ENCODE data around the gene AMBP. TPM values are rescaled to one million over a fixed set of nuclear protein-coding genes. Genes with fewer than 3 reads are reported as not detected.

AMBP gene
- total RNA-seq, 2 experiments from 2014 or later = not detected

- no peak overlapping the region for H3K4me3 Mint-ChIP-seq
- no peaks in the 10 kb centered on the region for H3K4me1 ChIP-seq (ENCODE audit: insufficient read depth, low read length)
- H3K27me3 ChIP-seq (ENCODE audit: control insufficient read depth in 1 of 2, insufficient read depth in 2 of 2, low read length in 2 of 2) = peaks cover 0 to 11% of the 10 kb centered on the region in 2 experiments
- no peaks in the 10 kb centered on the region for H3K36me3 Mint-ChIP-seq (ENCODE audit: low read depth)
- no peak overlapping the region for H3K4me3 ChIP-seq (ENCODE audit: low read length)
- H3K36me3 ChIP-seq (ENCODE audit: insufficient read depth, low read length) = no peaks in the 10 kb centered on the region
- H3K27ac Mint-ChIP-seq = no peak overlapping the region
- DNase-seq (no peak), ATAC-seq (ENCODE audit: poor library complexity) (no peak)
- peaks cover 0 to 5% of the 10 kb centered on the region in 2 experiments for H3K9me3 ChIP-seq (ENCODE audit: control insufficient read depth in 1 of 2, insufficient read depth in 1 of 2, low read length in 2 of 2)
- H3K4me1 Mint-ChIP-seq (ENCODE audit: low read depth) = no peaks in the 10 kb centered on the region
- ChIA-PET CTCF (no interaction called here), POLR2A (no interaction called here)
- H3K27me3 Mint-ChIP-seq = peaks cover 28% of the 10 kb centered on the region
- H3K27ac ChIP-seq (ENCODE audit: low read depth in 1 of 2, low read length in 2 of 2) = no peak overlapping the region
- H3K9me3 Mint-ChIP-seq = no peaks in the 10 kb centered on the region
- intact Hi-C loops (cut with DNase I, micrococcal nuclease) = no loop called here
- TF ChIP-seq CTCF (IDR thresholded peaks at IDR 0.05) = no peak
Measured at GRCh38 chr9:114119242-114120191, 41.4 kb upstream of the AMBP start.

- Mint-ChIP-seq H3K27ac (no peak overlapping the region), H3K4me1 (ENCODE audit: low read depth) (no peaks in the 10 kb centered on the region), H3K27me3 (peaks cover 39% of the 10 kb centered on the region), H3K4me3 (no peak overlapping the region), H3K9me3 (no peaks in the 10 kb centered on the region), H3K36me3 (ENCODE audit: low read depth) (no peaks in the 10 kb centered on the region)
- ChIA-PET POLR2A (no interaction called here), CTCF (no interaction called here)
- Histone ChIP-seq H3K9me3 (ENCODE audit: control insufficient read depth in 1 of 2, insufficient read depth in 1 of 2, low read length in 2 of 2) (peaks cover 0 to 9% of the 10 kb centered on the region in 2 experiments), H3K4me3 (ENCODE audit: low read length) (no peak overlapping the region), H3K27ac (ENCODE audit: low read depth in 1 of 2, low read length in 2 of 2) (no peak overlapping the region), H3K36me3 (ENCODE audit: insufficient read depth, low read length) (no peaks in the 10 kb centered on the region), H3K4me1 (ENCODE audit: insufficient read depth, low read length) (no peaks in the 10 kb centered on the region), H3K27me3 (ENCODE audit: control insufficient read depth in 1 of 2, insufficient read depth in 2 of 2, low read length in 2 of 2) (peaks cover 0 to 16% of the 10 kb centered on the region in 2 experiments)
- TF ChIP-seq CTCF (IDR thresholded peaks at IDR 0.05) = no peak
- intact Hi-C loops (cut with DNase I, micrococcal nuclease) = no loop called here
- no peak for DNase-seq
- ATAC-seq (ENCODE audit: poor library complexity) = no peak
Measured at GRCh38 chr9:114117996-114118830, 40.1 kb upstream of the AMBP start.

GRCh38 chr9:114117614-114117995 lies 39.5 kb upstream of the AMBP start:
- Mint-ChIP-seq H3K36me3 (ENCODE audit: low read depth) (no peaks in the 10 kb centered on the region), H3K27me3 (peaks cover 45% of the 10 kb centered on the region), H3K9me3 (no peaks in the 10 kb centered on the region), H3K27ac (no peak overlapping the region), H3K4me3 (no peak overlapping the region), H3K4me1 (ENCODE audit: low read depth) (no peaks in the 10 kb centered on the region)
- Histone ChIP-seq H3K27me3 (ENCODE audit: control insufficient read depth in 1 of 2, insufficient read depth in 2 of 2, low read length in 2 of 2) (peaks cover 0 to 19% of the 10 kb centered on the region in 2 experiments), H3K27ac (ENCODE audit: low read depth in 1 of 2, low read length in 2 of 2) (no peak overlapping the region), H3K9me3 (ENCODE audit: control insufficient read depth in 1 of 2, insufficient read depth in 1 of 2, low read length in 2 of 2) (peaks cover 0 to 11% of the 10 kb centered on the region in 2 experiments), H3K36me3 (ENCODE audit: insufficient read depth, low read length) (no peaks in the 10 kb centered on the region), H3K4me3 (ENCODE audit: low read length) (no peak overlapping the region), H3K4me1 (ENCODE audit: insufficient read depth, low read length) (no peaks in the 10 kb centered on the region)
- DNase-seq = no peak
- POLR2A ChIA-PET = no interaction called here
- TF ChIP-seq CTCF (IDR thresholded peaks at IDR 0.05) = no peak
- ATAC-seq (ENCODE audit: poor library complexity) = no peak
- CTCF ChIA-PET = no interaction called here
- intact Hi-C loops (cut with DNase I, micrococcal nuclease) = no loop called here
